ENCODE results near the gene UBXN7.

UBXN7 gene

GRCh38 chr3:196408565-196409300, 23.5 kb downstream of the UBXN7 start:
- no peaks in the 10 kb centered on the region for H3K27me3 ChIP-seq (ENCODE audit: insufficient read depth, low read length)
- peaks cover 62% of the 10 kb centered on the region for H3K36me3 ChIP-seq (ENCODE audit: insufficient read depth, low read length)
- H3K4me2 ChIP-seq (ENCODE audit: low read length), result no peak overlapping the region
- H3K9me2 ChIP-seq (ENCODE audit: low read depth, low read length), result no peaks in the 10 kb centered on the region
- no peak overlapping the region for H3K4me3 ChIP-seq (ENCODE audit: low read depth, low read length, poor library complexity, severe bottlenecking)
- H3F3A ChIP-seq (ENCODE audit: insufficient read depth, low read length), result no peaks in the 10 kb centered on the region
- H3K79me2 ChIP-seq (ENCODE audit: insufficient read depth, low read length), result peaks cover 59% of the 10 kb centered on the region
- no peak overlapping the region for H3K9ac ChIP-seq (ENCODE audit: low read length)
- H3K27ac ChIP-seq (ENCODE audit: low read depth, low read length, poor library complexity, severe bottlenecking), result no peak overlapping the region
- H3K9me3 ChIP-seq (ENCODE audit: low read length), result peaks cover 24% of the 10 kb centered on the region; the same call in 1 of the 2 replicates
- no peaks in the 10 kb centered on the region for H3K4me1 ChIP-seq (ENCODE audit: insufficient read depth, low read length, severe bottlenecking)
- TF ChIP-seq, protein P1, sequence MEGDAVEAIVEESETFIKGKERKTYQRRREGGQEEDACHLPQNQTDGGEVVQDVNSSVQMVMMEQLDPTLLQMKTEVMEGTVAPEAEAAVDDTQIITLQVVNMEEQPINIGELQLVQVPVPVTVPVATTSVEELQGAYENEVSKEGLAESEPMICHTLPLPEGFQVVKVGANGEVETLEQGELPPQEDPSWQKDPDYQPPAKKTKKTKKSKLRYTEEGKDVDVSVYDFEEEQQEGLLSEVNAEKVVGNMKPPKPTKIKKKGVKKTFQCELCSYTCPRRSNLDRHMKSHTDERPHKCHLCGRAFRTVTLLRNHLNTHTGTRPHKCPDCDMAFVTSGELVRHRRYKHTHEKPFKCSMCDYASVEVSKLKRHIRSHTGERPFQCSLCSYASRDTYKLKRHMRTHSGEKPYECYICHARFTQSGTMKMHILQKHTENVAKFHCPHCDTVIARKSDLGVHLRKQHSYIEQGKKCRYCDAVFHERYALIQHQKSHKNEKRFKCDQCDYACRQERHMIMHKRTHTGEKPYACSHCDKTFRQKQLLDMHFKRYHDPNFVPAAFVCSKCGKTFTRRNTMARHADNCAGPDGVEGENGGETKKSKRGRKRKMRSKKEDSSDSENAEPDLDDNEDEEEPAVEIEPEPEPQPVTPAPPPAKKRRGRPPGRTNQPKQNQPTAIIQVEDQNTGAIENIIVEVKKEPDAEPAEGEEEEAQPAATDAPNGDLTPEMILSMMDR (IDR thresholded peaks at IDR 0.05; ENCODE audit: low read length), result no peak
- TF ChIP-seq EZH2 (IDR thresholded peaks at IDR 0.05; ENCODE audit: borderline replicate concordance, low read length), result no peak
- H2AFZ ChIP-seq (ENCODE audit: low read length), result no peak overlapping the region
- no peaks in the 10 kb centered on the region for H4K20me1 ChIP-seq (ENCODE audit: insufficient read depth, low read length)

DNA sequence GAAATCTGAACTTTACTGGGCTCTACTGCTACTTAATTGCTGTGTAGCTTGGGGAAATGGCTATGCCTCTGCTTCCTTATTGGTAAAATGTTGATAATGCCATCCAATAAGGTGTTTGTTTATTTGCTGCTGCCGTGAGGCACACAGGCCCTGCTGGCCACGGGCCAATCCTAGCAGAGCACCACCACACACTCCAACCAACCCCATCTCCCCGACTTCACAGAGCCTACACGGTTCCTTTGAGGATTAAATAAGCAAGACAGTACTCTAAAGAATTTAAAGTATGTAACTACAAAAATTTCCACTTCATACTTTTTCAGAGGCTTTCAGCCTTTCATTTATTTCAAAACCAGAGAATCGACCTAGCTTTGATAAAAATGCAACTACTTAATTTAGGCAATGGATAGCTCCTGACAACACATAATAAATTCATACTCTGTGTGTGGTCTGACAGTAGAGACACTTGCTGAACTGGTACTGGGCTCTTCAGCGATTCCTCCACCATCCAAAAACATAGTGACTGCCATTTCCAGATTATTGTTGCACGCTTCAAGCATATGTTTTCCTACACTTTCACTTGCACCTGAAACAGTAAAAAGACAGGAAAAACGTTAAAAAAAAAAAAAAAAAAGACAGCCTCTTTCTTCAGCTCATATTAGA, 25.3 kb downstream of the UBXN7 start:
- Histone ChIP-seq H3K9me2 (ENCODE audit: low read depth, low read length) (no peaks in the 10 kb centered on the region), H3K4me3 (ENCODE audit: low read depth, low read length, poor library complexity, severe bottlenecking) (no peak overlapping the region), H4K20me1 (ENCODE audit: insufficient read depth, low read length) (no peaks in the 10 kb centered on the region), H3K27ac (ENCODE audit: low read depth, low read length, poor library complexity, severe bottlenecking) (no peak overlapping the region), H3K79me2 (ENCODE audit: insufficient read depth, low read length) (peaks cover 41% of the 10 kb centered on the region), H3K4me1 (ENCODE audit: insufficient read depth, low read length, severe bottlenecking) (no peaks in the 10 kb centered on the region), H3K36me3 (ENCODE audit: insufficient read depth, low read length) (peaks cover 75% of the 10 kb centered on the region), H3K9ac (ENCODE audit: low read length) (no peak overlapping the region), H3F3A (ENCODE audit: insufficient read depth, low read length) (no peaks in the 10 kb centered on the region), H3K27me3 (ENCODE audit: insufficient read depth, low read length) (no peaks in the 10 kb centered on the region), H2AFZ (ENCODE audit: low read length) (no peak overlapping the region), H3K9me3 (ENCODE audit: low read length) (peaks cover 17% of the 10 kb centered on the region; the same call in 1 of the 2 replicates), H3K4me2 (ENCODE audit: low read length) (no peak overlapping the region)
- TF ChIP-seq EZH2 (IDR thresholded peaks at IDR 0.05; ENCODE audit: borderline replicate concordance, low read length), result no peak
- TF ChIP-seq, protein P1 (IDR thresholded peaks at IDR 0.05; ENCODE audit: low read length), result no peak

DNA sequence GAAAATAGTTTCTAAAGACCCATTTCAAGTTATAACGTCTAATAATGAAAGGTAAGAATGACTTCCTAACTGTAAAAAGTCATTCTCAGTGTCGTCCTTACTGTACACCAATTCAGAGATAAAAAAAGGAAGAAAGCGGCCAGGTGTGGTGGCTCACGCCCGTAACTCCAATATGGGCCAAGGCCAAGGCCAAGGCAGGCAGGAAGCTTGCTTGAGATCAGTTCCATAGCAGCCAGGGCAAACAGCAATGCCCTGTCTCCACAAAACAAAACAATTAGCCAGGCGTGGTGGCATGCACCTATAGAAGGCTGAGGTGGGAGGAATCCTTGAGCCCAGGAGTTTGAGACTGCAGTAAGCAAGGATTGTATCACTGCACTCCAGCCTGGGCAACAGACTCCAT, 31.9 kb downstream of the UBXN7 start:
- H3K9me2 ChIP-seq (ENCODE audit: low read depth, low read length), result no peaks in the 10 kb centered on the region
- H3K9ac ChIP-seq (ENCODE audit: low read length), result no peak overlapping the region
- no peak overlapping the region for H2AFZ ChIP-seq (ENCODE audit: low read length)
- H3K4me3 ChIP-seq (ENCODE audit: low read depth, low read length, poor library complexity, severe bottlenecking), result no peak overlapping the region
- peaks cover 75% of the 10 kb centered on the region for H3K36me3 ChIP-seq (ENCODE audit: insufficient read depth, low read length)
- no peaks in the 10 kb centered on the region for H3K27me3 ChIP-seq (ENCODE audit: insufficient read depth, low read length)
- no peaks in the 10 kb centered on the region for H4K20me1 ChIP-seq (ENCODE audit: insufficient read depth, low read length)
- H3K4me1 ChIP-seq (ENCODE audit: insufficient read depth, low read length, severe bottlenecking), result no peaks in the 10 kb centered on the region
- no peaks in the 10 kb centered on the region for H3F3A ChIP-seq (ENCODE audit: insufficient read depth, low read length)
- H3K79me2 ChIP-seq (ENCODE audit: insufficient read depth, low read length), result no peaks in the 10 kb centered on the region
- no peaks in the 10 kb centered on the region for H3K9me3 ChIP-seq (ENCODE audit: low read length)
- H3K27ac ChIP-seq (ENCODE audit: low read depth, low read length, poor library complexity, severe bottlenecking), result no peak overlapping the region
- TF ChIP-seq EZH2 (IDR thresholded peaks at IDR 0.05; ENCODE audit: borderline replicate concordance, low read length), result no peak
- TF ChIP-seq, protein P1 (IDR thresholded peaks at IDR 0.05; ENCODE audit: low read length), result no peak
- no peak overlapping the region for H3K4me2 ChIP-seq (ENCODE audit: low read length)
